GM21529 (cell line): Measurements from ENCODE around the gene ZNF609.
A peak's percentile ranks its signal among the peaks of the same experiment; 100 is the strongest.

Experiments
- ATAC-seq: cut with Tn5 transposase; IDR thresholded peaks from one replicate; pipeline ENCODE4 v1.9.1; 2021; ENCODE audit not compliant: unreplicated experiment

The ZNF609 gene

GRCh38 chr15:64536244-64536836, 76.0 kb downstream of the ZNF609 start:
- ATAC-seq, result no peak

- ATAC-seq, result no peak
Observed at GRCh38 chr15:64542091-64542490, 81.7 kb downstream of the ZNF609 start.

DNA sequence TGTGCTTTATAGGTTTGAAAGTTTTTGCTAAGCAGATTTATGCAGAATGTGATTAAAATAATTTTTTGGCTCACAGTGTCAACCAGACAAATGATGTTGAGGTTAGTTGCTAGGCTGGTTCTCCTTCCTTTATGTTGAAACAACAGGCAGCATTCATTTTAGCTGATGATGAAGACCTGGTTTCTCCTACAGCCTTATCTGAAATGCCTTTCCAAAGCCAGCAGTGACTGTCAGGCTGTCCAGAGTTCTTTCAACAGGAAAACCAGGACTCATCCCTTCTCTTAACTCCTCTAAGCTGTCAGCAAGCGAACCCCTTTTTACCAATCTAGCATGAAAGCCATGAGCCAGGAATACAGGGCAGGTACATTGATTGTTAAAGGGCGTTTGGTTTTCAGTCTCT, 84.1 kb downstream of the ZNF609 start:
- ATAC-seq, result no peak

- no peak for ATAC-seq
Observed at GRCh38 chr15:64547275-64547674, 86.9 kb downstream of the ZNF609 start.

DNA sequence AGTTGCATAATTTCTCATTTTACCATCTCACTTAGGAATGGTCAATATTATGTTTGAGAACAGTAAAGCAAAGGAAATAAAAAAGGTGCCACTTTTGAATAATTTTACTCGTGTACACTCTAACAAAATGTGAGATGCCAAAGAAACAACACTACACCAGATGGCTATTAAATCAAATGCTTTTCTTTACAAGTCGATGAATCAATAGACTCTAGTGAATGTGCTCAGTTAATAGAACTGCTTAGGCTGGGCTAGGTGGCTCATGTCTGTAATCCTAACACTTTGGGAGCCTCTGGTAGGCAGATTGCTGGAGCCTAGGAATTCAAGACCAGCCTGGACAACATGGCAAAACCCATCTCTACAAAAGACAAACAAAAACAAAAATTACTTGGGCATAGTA, 87.9 kb downstream of the ZNF609 start:
- no peak for ATAC-seq

DNA sequence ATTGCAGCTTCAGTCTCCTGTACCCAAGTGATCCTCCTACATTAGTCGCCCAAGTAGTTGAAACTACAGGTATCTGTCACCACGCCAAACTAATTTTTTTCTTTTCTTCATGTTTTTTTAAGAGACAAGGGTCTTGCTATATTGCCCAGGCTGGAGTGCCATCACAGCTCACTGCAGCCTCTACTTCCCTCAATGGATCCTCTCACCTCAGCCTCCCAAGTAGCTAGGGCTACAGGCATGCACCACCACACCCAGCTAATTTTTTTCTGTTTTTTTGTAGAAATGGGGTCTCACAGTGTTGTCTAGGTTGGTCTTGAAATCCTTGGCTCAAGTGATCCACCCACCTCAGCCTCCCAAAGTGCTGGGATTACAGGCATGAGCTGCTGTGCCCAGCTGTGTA, 89.5 kb downstream of the ZNF609 start:
- no peak for ATAC-seq

GRCh38 chr15:64552281-64552948, 92.0 kb downstream of the ZNF609 start:
- no peak for ATAC-seq

- ATAC-seq, result no peak
Observed at GRCh38 chr15:64558460-64559179, 98.2 kb downstream of the ZNF609 start.

DNA sequence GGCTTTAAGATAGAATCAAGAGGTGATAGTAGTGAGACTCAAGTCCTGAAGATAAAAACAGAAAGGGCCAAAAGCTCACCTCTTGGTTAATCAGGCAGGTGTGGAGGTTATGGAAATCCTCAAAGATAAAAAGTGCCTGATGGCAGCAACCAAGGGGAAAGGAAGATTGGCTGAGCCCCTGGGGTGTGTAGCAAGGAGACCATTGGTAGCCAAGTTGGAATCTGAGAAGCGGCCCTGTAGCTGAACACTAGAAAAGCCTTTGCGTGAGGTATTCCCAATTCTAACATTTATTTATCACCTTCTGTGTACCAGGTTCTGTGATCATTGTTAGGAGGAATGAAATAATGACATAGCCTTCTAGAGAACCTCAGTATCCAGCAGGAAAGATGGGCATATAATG, 98.9 kb downstream of the ZNF609 start:
- no peak for ATAC-seq

GRCh38 chr15:64560501-64560900, 100.1 kb downstream of the ZNF609 start:
- ATAC-seq, result no peak

GRCh38 chr15:64560998-64561397, 100.6 kb downstream of the ZNF609 start:
- ATAC-seq, result no peak

DNA sequence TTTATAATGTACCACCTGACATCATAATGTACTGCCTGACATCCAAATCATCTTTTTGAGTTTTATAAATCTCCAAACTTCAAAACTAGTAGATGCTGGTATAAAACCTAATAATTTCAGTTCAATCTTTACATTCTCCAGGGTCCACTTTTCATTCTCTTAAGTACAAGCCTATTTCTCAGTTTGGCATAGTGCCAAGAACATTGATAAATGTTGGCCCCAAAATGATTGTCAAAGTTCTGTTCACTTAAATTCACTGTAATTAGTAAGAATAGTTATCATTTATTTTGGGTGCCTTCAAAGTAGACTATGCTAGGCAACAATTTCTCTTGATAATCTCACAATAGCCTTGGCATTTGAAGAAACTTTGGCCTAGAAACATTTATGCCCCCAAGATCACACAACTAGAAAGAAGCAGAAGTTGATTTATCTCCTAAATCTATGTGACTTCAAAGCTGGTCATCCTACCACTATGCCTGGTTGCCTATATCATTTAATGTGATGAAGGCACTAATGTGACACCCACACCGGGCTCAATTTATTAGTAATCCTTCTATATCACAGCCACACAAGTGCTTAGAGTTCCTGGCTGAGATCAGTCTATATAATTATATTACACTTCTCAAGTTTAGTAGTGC, 101.7 kb downstream of the ZNF609 start:
- no peak for ATAC-seq

DNA sequence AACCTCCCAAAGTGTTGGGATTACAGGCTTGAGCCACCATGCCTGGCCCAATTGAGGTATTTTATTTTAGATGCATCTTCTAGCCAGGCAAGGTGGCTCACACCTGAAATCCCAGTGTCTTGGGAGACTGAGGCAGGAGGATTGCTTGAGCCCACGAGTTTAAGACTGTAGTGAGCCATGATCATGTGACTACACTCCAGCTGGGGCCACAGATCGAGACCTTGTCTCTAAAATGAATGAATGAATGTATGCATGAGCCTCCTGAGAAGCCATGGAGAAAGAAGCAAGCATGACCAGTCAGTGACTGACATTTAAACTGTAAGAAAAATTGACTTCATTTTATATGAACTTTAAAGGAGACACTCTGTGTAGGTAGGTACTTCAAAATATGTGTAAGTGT, 105.7 kb downstream of the ZNF609 start:
- ATAC-seq, result no peak

GRCh38 chr15:64566629-64567427, 106.5 kb downstream of the ZNF609 start:
- ATAC-seq, result no peak

- ATAC-seq, result no peak
Observed at GRCh38 chr15:64568765-64569164, 108.4 kb downstream of the ZNF609 start.

DNA sequence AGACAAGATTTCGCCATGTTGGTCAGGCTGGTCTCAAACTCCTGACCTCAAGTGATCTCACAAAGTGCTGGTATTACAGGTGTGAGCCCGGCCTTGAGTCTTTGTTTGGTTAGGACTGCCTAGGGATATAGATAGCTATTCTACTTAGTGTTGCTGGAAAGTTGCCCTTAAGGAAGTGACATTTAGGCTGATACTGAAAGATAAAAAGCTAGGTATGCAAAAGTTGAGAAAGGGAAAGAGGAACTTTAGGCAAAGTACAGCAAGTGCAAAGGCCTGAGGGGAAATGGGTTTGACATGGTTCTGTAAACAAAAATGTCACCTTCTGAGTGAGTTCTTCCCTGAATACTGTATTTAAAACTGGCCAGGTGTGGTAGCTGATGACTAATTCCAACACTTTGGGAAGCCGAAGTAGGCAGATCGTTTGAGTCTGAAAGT, 111.5 kb downstream of the ZNF609 start:
- peak; percentile 81 for ATAC-seq

- no peak for ATAC-seq
Observed at GRCh38 chr15:64572856-64573255, 112.5 kb downstream of the ZNF609 start.

DNA sequence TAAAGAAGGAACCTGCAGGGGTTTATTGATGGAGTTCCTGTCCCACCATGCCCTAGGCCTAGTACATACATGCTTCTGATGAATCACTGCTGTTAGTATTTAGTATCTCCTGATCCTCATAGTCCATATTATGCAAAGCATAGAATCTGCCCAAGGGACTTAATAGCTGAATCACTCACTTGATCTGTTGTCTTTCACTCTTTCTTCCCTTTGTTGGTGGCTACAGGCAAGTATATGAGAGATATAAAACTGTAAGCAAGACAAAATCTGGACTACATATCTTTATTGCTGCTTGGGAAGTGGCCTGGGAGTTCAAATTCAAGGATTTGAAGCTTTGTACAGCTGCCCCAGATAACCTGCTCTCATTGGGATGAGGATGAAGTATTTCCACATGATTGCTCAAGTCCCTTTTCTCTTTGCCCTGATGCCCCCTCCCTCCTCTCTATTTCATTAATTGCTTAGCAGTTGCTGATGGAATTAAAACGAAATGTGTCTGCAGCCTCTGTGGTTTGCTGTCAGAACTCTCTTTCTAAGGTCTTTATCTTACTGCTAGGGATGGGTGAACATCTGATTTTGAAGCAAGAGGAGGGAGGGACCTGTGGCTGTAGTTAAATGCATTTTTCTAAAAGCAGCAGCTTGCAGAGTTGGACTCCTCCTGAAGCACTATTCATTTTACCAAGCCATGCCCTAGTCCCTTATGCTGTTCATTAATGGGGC, 114.1 kb downstream of the ZNF609 start:
- ATAC-seq, result no peak

DNA sequence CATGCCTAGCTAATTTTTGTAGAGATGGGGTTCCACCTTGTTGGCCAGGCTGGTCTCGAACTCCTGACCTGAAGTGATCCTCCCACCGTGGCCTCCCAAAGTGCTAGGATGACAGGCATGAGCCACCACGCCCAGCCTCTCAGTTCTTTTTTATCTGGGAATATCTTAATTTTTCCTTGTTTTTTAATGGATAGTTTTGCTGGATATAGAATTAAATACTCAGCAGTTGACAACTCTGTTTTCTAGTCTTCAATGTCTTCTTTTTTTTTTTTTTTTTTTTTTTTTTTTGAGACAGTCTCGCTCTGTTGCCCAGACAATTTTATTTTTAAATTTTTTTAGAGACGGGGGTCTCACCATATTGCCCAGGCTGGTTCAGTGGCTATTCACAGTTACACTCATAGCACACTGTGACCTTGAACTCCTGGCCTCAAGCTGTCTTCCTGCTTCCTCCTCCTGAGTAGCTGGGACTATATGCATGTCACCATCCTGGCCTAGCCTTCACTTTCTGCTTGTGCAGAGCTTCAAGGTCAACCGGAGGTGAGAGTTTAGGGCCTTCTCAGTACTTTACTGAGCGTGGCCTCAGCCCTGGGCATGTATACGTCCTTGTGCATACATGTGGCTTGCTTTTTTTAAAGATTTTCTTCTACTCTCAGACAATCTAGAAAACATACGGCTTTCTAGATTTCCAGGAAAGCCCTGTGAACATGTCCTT, 120.5 kb downstream of the ZNF609 start:
- no peak for ATAC-seq

DNA sequence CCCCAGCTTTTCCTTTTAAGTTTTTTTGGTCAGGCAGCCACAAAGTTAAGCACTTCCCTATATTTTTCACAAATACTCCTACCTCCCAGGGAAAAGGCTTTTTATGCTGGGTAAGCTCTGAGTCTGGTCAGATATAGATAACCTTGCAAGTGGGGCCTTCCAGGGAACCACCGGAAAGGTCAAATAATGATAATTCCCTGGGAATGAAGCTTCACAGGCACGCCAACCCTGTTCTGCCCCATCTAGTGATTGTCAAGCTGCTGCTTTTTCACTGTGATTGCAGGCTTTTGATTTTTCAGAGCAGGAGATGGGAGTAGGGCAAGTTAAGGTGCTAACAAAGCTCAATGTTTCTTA, 121.0 kb downstream of the ZNF609 start:
- ATAC-seq, result no peak
